NT2/D1 (cell line): ENCODE data around the gene MAGI1.
A peak's percentile ranks its signal among the peaks of the same experiment; 100 is the strongest.

ENCODE experiments used
- DNase-seq: peaks from one replicate; pipeline ENCODE4 v3.0.0-alpha.2; 2011; ENCODE audit warnings: low read depth, low spot score
- H3K27me3 ChIP-seq: 2 replicates; pipeline ENCODE4 v1.6.0; 2011; ENCODE audit warnings: mild to moderate bottlenecking; ENCODE audit not compliant: insufficient read length, insufficient read depth
- H3K36me3 ChIP-seq: 2 replicates; pipeline ENCODE4 v1.6.1; 2011; ENCODE audit warnings: mild to moderate bottlenecking, low read length, mixed read lengths; ENCODE audit not compliant: insufficient read depth, insufficient read length
- H3K4me1 ChIP-seq: 2 replicates; pipeline ENCODE4 v1.5.1; 2011; ENCODE audit not compliant: insufficient read depth, insufficient read length
- H3K4me3 ChIP-seq: 2 replicates; pipeline ENCODE4 v1.5.1; 2011; ENCODE audit warnings: low read depth; ENCODE audit not compliant: insufficient read length
- H3K9ac ChIP-seq: 2 replicates; pipeline ENCODE4 v1.6.0; 2011; ENCODE audit warnings: low read depth; ENCODE audit not compliant: insufficient read length
- H3K9me3 ChIP-seq: 2 replicates; pipeline ENCODE4 v1.5.1; 2011; ENCODE audit warnings: mild to moderate bottlenecking, low read length; ENCODE audit not compliant: insufficient read depth
- SUZ12 ChIP-seq: IDR thresholded peaks from 2 replicates; pipeline ENCODE4 v1.6.1; 2011; ENCODE audit not compliant: insufficient read length, insufficient read depth; ENCODE audit errors: extremely low read depth
- YY1 ChIP-seq: IDR thresholded peaks from 2 replicates; pipeline ENCODE4 v1.6.1; 2011; ENCODE audit not compliant: insufficient read length, insufficient read depth
- ZNF274 ChIP-seq: IDR thresholded peaks from 2 replicates; pipeline ENCODE4 v1.6.1; 2011; ENCODE audit warnings: mild to moderate bottlenecking, low read depth, low read length

MAGI1 gene

GRCh38 chr3:65761446-65762234 lies 277.1 kb downstream of the MAGI1 start:
- Histone ChIP-seq H3K4me1 (peaks cover 4% of the 10 kb centered on the region), H3K27me3 (no peaks in the 10 kb centered on the region), H3K4me3 (no peak overlapping the region), H3K9ac (no peak overlapping the region), H3K36me3 (no peaks in the 10 kb centered on the region), H3K9me3 (no peaks in the 10 kb centered on the region)
- DNase-seq, result no peak
- TF ChIP-seq YY1 (no peak), SUZ12 (no peak), ZNF274 (no peak)

GRCh38 chr3:65758876-65759598 lies 279.7 kb downstream of the MAGI1 start:
- TF ChIP-seq ZNF274, result no peak
- Histone ChIP-seq H3K9me3 (no peaks in the 10 kb centered on the region), H3K4me3 (no peak overlapping the region), H3K36me3 (no peaks in the 10 kb centered on the region), H3K27me3 (no peaks in the 10 kb centered on the region), H3K4me1 (peaks cover 4% of the 10 kb centered on the region), H3K9ac (no peak overlapping the region)
- no peak for DNase-seq

- Histone ChIP-seq H3K36me3 (no peaks in the 10 kb centered on the region), H3K4me1 (peaks cover 4% of the 10 kb centered on the region), H3K9ac (no peak overlapping the region), H3K9me3 (no peaks in the 10 kb centered on the region), H3K27me3 (no peaks in the 10 kb centered on the region), H3K4me3 (no peak overlapping the region)
- DNase-seq, result no peak
- TF ChIP-seq ZNF274, result no peak
- no peak for TF ChIP-seq SUZ12
- TF ChIP-seq YY1, result no peak
Measured at GRCh38 chr3:65758438-65758837, 280.3 kb downstream of the MAGI1 start.

GRCh38 chr3:65752636-65753035 lies 286.1 kb downstream of the MAGI1 start:
- Histone ChIP-seq H3K36me3 (no peaks in the 10 kb centered on the region), H3K9me3 (no peaks in the 10 kb centered on the region), H3K4me1 (peaks cover 4% of the 10 kb centered on the region), H3K27me3 (no peaks in the 10 kb centered on the region), H3K4me3 (no peak overlapping the region), H3K9ac (no peak overlapping the region)
- TF ChIP-seq ZNF274 (no peak), SUZ12 (no peak), YY1 (no peak)
- DNase-seq, result no peak

- peak; percentile 72 for DNase-seq
- Histone ChIP-seq H3K4me1 (peaks cover 4% of the 10 kb centered on the region), H3K27me3 (no peaks in the 10 kb centered on the region)
Measured at GRCh38 chr3:65751123-65751700, 287.5 kb downstream of the MAGI1 start.

GRCh38 chr3:65749066-65749465 lies 289.7 kb downstream of the MAGI1 start:
- no peak overlapping the region for H3K4me3 ChIP-seq
- H3K4me1 ChIP-seq, result peaks cover 4% of the 10 kb centered on the region
- H3K9me3 ChIP-seq, result no peaks in the 10 kb centered on the region
- TF ChIP-seq YY1 (no peak), SUZ12 (no peak), ZNF274 (no peak)
- no peak for DNase-seq
- H3K9ac ChIP-seq, result no peak overlapping the region
- H3K27me3 ChIP-seq, result no peaks in the 10 kb centered on the region
- no peaks in the 10 kb centered on the region for H3K36me3 ChIP-seq

More at GRCh38 chr3:65751123-65751700, 287.5 kb downstream of the MAGI1 start:
- no peak overlapping the region for H3K9ac ChIP-seq
- no peak for TF ChIP-seq ZNF274
- H3K4me3 ChIP-seq, result no peak overlapping the region
- no peaks in the 10 kb centered on the region for H3K9me3 ChIP-seq
- no peaks in the 10 kb centered on the region for H3K36me3 ChIP-seq

GRCh38 chr3:65748326-65748725 lies 290.4 kb downstream of the MAGI1 start:
- no peak for DNase-seq
- Histone ChIP-seq H3K36me3 (no peaks in the 10 kb centered on the region), H3K4me1 (peaks cover 4% of the 10 kb centered on the region), H3K9ac (no peak overlapping the region), H3K9me3 (no peaks in the 10 kb centered on the region), H3K4me3 (no peak overlapping the region), H3K27me3 (no peaks in the 10 kb centered on the region)
- TF ChIP-seq SUZ12, result no peak
- TF ChIP-seq ZNF274, result no peak
- TF ChIP-seq YY1, result no peak
